ENCODE data around the gene PCDHGB3. TPM values are rescaled to one million over a fixed set of nuclear protein-coding genes. Genes with fewer than 3 reads are reported as not detected.
"Not testable (repeated sequence)": the region's sequence is repeated elsewhere in the genome, so short reads cannot be mapped to it uniquely, and the experiment has no call there.

PCDHGB3 gene
- total RNA-seq, 1 donor from 2014 or later = 8.2 TPM

- FAIRE-seq = no peak
- DNase-seq (ENCODE audit: low spot score in 2 of 2) = no peak
Observed at GRCh38 chr5:141356133-141356532, 13.9 kb upstream of the PCDHGB3 start.

GRCh38 chr5:141356950-141357349 is 13.1 kb upstream of the PCDHGB3 start:
- FAIRE-seq (no peak), DNase-seq (ENCODE audit: low spot score in 2 of 2) (no peak)

- FAIRE-seq = no peak
- DNase-seq (ENCODE audit: low spot score in 2 of 2) = no peak
Observed at GRCh38 chr5:141359790-141360426, 10.1 kb upstream of the PCDHGB3 start, which contains the start of gene PCDHGB2. TSS of gene PCDHGB2 (plus strand) at chr5:141359994. CDS start at chr5:141360136, 142 bp downstream.

GRCh38 chr5:141360685-141361084 is 9.4 kb upstream of the PCDHGB3 start:
- FAIRE-seq (no peak), DNase-seq (ENCODE audit: low spot score in 2 of 2) (no peak)

GRCh38 chr5:141362719-141363118 is 7.3 kb upstream of the PCDHGB3 start:
- no peak for FAIRE-seq
- DNase-seq (ENCODE audit: low spot score in 2 of 2) = no peak

GRCh38 chr5:141363952-141364660 is 5.9 kb upstream of the PCDHGB3 start, which contains the start of gene PCDHGA5:
TSS of gene PCDHGA5 (plus strand) at chr5:141364162. CDS start at chr5:141364331, 169 bp downstream.
- no peak for DNase-seq (ENCODE audit: low spot score in 2 of 2)
- FAIRE-seq = no peak

- no peak for DNase-seq (ENCODE audit: low spot score in 2 of 2)
- FAIRE-seq = no peak
Observed at GRCh38 chr5:141366016-141366896, 3.8 kb upstream of the PCDHGB3 start.

GRCh38 chr5:141371572-141372475 is 1.8 kb downstream of the PCDHGB3 start:
- DNase-seq (ENCODE audit: low spot score in 2 of 2) (no peak), FAIRE-seq (no peak)

- no peak for DNase-seq (ENCODE audit: low spot score in 2 of 2)
- FAIRE-seq = no peak
Observed at GRCh38 chr5:141373673-141374317, 3.8 kb downstream of the PCDHGB3 start, which contains the start of gene PCDHGA6. TSS of gene PCDHGA6 (plus strand) at chr5:141373891. CDS start at chr5:141374084, 193 bp downstream.

- DNase-seq (ENCODE audit: low spot score in 2 of 2) = no peak
- FAIRE-seq = no peak
Observed at GRCh38 chr5:141374627-141375026, 4.6 kb downstream of the PCDHGB3 start.

- not testable (repeated sequence) for FAIRE-seq; DNase-seq (ENCODE audit: low spot score in 2 of 2)
Observed at GRCh38 chr5:141375444-141376155, 5.6 kb downstream of the PCDHGB3 start.

GRCh38 chr5:141382469-141383294 is 12.6 kb downstream of the PCDHGB3 start, which contains the start of gene PCDHGA7:
TSS of gene PCDHGA7 (plus strand) at chr5:141382742. CDS start at chr5:141382900, 158 bp downstream.
- DNase-seq (ENCODE audit: low spot score in 2 of 2) (no peak), FAIRE-seq (no peak)

- FAIRE-seq = no peak
- DNase-seq (ENCODE audit: low spot score in 2 of 2) = no peak
Observed at GRCh38 chr5:141383345-141383744, 13.3 kb downstream of the PCDHGB3 start.

- DNase-seq (ENCODE audit: low spot score in 2 of 2) = no peak
- FAIRE-seq = no peak
Observed at GRCh38 chr5:141384471-141385267, 14.6 kb downstream of the PCDHGB3 start.

- FAIRE-seq; DNase-seq (ENCODE audit: low spot score in 2 of 2): not testable (repeated sequence)
Observed at GRCh38 chr5:141387557-141388311, 17.7 kb downstream of the PCDHGB3 start, which contains the start of gene PCDHGB4. TSS of gene PCDHGB4 (plus strand) at chr5:141387698. CDS start at chr5:141387885, 187 bp downstream.

GRCh38 chr5:141388661-141389060 is 18.6 kb downstream of the PCDHGB3 start:
- FAIRE-seq (no peak), DNase-seq (ENCODE audit: low spot score in 2 of 2) (no peak)
